ENCODE results near the gene ASPA. TPM values are rescaled to one million over a fixed set of nuclear protein-coding genes. Genes with fewer than 3 reads are reported as not detected.

The ASPA gene
- total RNA-seq, 1 experiment from 2014 or later = not detected

DNA sequence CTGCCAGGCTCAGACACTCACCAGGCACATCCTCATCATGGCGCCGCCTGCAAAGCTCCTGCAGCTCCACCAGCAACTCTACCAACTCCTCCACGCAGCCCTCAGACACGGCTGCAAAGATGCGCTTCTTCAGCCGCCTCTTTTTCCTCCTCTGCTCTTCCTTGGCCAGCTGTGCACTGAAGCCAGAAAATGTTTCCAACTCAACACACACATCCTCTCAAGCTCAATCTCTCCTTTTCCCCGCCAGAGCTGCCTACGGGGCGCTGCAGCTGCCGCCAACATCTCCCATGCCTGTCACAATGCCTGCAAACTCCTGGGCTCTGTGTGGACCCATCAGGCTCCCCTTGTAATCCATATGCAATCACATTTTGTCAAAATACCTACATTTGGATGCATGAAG lies 67.7 kb downstream of the ASPA start:
- Histone ChIP-seq H3K27ac (ENCODE audit: low read depth, low read length, poor library complexity, severe bottlenecking) (no peak overlapping the region), H3K9me3 (ENCODE audit: low read depth, low read length, poor library complexity, severe bottlenecking) (no peaks in the 10 kb centered on the region), H3K27me3 (replicated peaks; ENCODE audit: insufficient read depth, low read depth, low read length, poor library complexity) (peaks cover 11% of the 10 kb centered on the region), H3K4me3 (ENCODE audit: low read depth, low read length, poor library complexity, severe bottlenecking) (no peak overlapping the region), H3K36me3 (ENCODE audit: insufficient read depth, low read length, poor library complexity, severe bottlenecking) (no peaks in the 10 kb centered on the region), H3K4me1 (ENCODE audit: insufficient read depth, low read length, poor library complexity, severe bottlenecking) (no peaks in the 10 kb centered on the region)
- ChIA-PET CTCF (no interaction called here), POLR2A (ENCODE audit: low non-redundant PET) (no interaction called here)
- no peak for TF ChIP-seq EZH2 (IDR thresholded peaks at IDR 0.05; ENCODE audit: borderline replicate concordance, low read depth, low read length, poor library complexity, severe bottlenecking)
- TF ChIP-seq, protein P1, sequence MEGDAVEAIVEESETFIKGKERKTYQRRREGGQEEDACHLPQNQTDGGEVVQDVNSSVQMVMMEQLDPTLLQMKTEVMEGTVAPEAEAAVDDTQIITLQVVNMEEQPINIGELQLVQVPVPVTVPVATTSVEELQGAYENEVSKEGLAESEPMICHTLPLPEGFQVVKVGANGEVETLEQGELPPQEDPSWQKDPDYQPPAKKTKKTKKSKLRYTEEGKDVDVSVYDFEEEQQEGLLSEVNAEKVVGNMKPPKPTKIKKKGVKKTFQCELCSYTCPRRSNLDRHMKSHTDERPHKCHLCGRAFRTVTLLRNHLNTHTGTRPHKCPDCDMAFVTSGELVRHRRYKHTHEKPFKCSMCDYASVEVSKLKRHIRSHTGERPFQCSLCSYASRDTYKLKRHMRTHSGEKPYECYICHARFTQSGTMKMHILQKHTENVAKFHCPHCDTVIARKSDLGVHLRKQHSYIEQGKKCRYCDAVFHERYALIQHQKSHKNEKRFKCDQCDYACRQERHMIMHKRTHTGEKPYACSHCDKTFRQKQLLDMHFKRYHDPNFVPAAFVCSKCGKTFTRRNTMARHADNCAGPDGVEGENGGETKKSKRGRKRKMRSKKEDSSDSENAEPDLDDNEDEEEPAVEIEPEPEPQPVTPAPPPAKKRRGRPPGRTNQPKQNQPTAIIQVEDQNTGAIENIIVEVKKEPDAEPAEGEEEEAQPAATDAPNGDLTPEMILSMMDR (conservative IDR thresholded peaks at IDR 0.05; ENCODE audit: low read depth, low read length) = no peak
- DNase-seq (ENCODE audit: low spot score) = no peak
- intact Hi-C loops (cut with micrococcal nuclease; ENCODE audit: unreplicated experiment) = no loop called here
- BruUV-seq (replicated peaks) = no TSS peak

DNA sequence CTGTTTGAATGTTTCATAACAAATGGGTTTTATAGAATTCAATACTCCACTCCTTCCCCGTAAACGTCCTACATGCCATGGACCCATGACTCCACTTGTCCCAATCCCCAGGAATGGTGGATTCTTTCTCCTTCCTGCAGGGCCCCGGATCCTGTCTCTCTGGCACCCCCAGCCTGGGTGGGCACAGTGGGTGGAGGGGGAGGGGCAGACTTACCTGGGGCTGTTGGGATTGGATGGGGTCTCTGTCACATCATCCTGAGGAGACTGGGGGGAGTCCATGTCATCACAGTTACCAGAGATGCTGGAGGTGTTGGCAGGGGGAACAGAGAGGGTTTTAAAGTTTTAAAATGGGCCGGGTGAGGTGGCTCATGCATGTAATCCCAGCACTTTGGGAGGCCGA lies 68.6 kb downstream of the ASPA start:
- POLR2A ChIA-PET (ENCODE audit: low non-redundant PET) = no interaction called here
- BruUV-seq (replicated peaks) = no TSS peak
- intact Hi-C loops (cut with micrococcal nuclease; ENCODE audit: unreplicated experiment) = no loop called here
- CTCF ChIA-PET = no interaction called here
- Histone ChIP-seq H3K9me3 (ENCODE audit: low read depth, low read length, poor library complexity, severe bottlenecking) (no peaks in the 10 kb centered on the region), H3K4me1 (ENCODE audit: insufficient read depth, low read length, poor library complexity, severe bottlenecking) (no peaks in the 10 kb centered on the region), H3K27ac (ENCODE audit: low read depth, low read length, poor library complexity, severe bottlenecking) (no peak overlapping the region), H3K27me3 (replicated peaks; ENCODE audit: insufficient read depth, low read depth, low read length, poor library complexity) (peaks cover 11% of the 10 kb centered on the region), H3K4me3 (ENCODE audit: low read depth, low read length, poor library complexity, severe bottlenecking) (no peak overlapping the region), H3K36me3 (ENCODE audit: insufficient read depth, low read length, poor library complexity, severe bottlenecking) (no peaks in the 10 kb centered on the region)
- no peak for DNase-seq (ENCODE audit: low spot score)
- TF ChIP-seq, protein P1 (conservative IDR thresholded peaks at IDR 0.05; ENCODE audit: low read depth, low read length) = no peak
- no peak for TF ChIP-seq EZH2 (IDR thresholded peaks at IDR 0.05; ENCODE audit: borderline replicate concordance, low read depth, low read length, poor library complexity, severe bottlenecking)

DNA sequence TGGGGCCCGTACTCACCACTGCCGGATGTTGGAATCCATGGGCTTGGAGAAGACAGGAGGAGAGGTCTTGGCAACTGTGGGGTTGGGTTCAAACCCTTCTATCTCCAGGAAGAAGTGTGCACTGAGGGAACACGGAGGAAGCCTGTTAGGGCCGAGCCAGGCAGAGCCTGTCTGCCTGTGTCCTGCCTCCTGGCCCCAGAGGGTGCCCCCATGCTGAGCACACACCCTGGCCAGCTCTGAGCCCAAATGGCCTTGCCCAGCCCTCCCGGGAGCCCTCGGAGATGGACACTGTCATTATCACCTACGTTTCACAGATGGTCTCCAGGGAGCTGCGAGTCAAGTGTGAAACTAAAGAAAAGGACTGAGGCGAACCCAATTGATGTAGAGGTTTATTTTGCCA lies 69.4 kb downstream of the ASPA start:
- no peaks in the 10 kb centered on the region for H3K4me1 ChIP-seq (ENCODE audit: insufficient read depth, low read length, poor library complexity, severe bottlenecking)
- no peak overlapping the region for H3K27ac ChIP-seq (ENCODE audit: low read depth, low read length, poor library complexity, severe bottlenecking)
- TF ChIP-seq EZH2 (IDR thresholded peaks at IDR 0.05; ENCODE audit: borderline replicate concordance, low read depth, low read length, poor library complexity, severe bottlenecking) = no peak
- TF ChIP-seq, protein P1 (conservative IDR thresholded peaks at IDR 0.05; ENCODE audit: low read depth, low read length) = no peak
- H3K9me3 ChIP-seq (ENCODE audit: low read depth, low read length, poor library complexity, severe bottlenecking) = no peaks in the 10 kb centered on the region
- H3K36me3 ChIP-seq (ENCODE audit: insufficient read depth, low read length, poor library complexity, severe bottlenecking) = no peaks in the 10 kb centered on the region
- peaks cover 11% of the 10 kb centered on the region for H3K27me3 ChIP-seq (replicated peaks; ENCODE audit: insufficient read depth, low read depth, low read length, poor library complexity)
- no peak overlapping the region for H3K4me3 ChIP-seq (ENCODE audit: low read depth, low read length, poor library complexity, severe bottlenecking)
- POLR2A ChIA-PET (ENCODE audit: low non-redundant PET) = no interaction called here
- no TSS peak for BruUV-seq (replicated peaks)
- no peak for DNase-seq (ENCODE audit: low spot score)
- CTCF ChIA-PET = no interaction called here
- intact Hi-C loops (cut with micrococcal nuclease; ENCODE audit: unreplicated experiment) = no loop called here

All from A673 (cell line).